Body of pancreas (tissue), 4 donors: ENCODE measurements around the gene CORIN. TPM values are rescaled to one million over a fixed set of nuclear protein-coding genes. Genes with fewer than 3 reads are reported as not detected.
A peak's percentile ranks its signal among the peaks of the same experiment; 100 is the strongest.

Source experiments
- ATAC-seq: fragments of 150-250 bp; one replicate; pipeline ENCODE4 v1.9.1; 2016
- DNase-seq, 4 donors: peaks; one replicate each; pipeline ENCODE4 v3.0.0-alpha.2; 2019
- H3K27ac ChIP-seq, 4 donors: fragments of 200-600 bp; sonication (generic); 1 replicate in 3 of 4; 2 replicates in 1 of 4; pipeline versions ENCODE4 v1.5.1 to v1.6.1; 2016 to 2019; ENCODE audit warnings: mild to moderate bottlenecking in 1 of 4, mixed read lengths in 1 of 4, moderate library complexity in 1 of 4
- H3K27me3 ChIP-seq, 2 donors: fragments of 200-600 bp; sonication (generic); one replicate each; pipeline ENCODE4 v1.6.0; 2016; ENCODE audit warnings: mild to moderate bottlenecking in 1 of 2
- H3K36me3 ChIP-seq, 2 donors: fragments of 200-600 bp; sonication (generic); replicated peaks in 1 of 2; 2 replicates each; pipeline ENCODE4 v1.5.1; 2016; ENCODE audit warnings: low read depth in 2 of 2; ENCODE audit not compliant: insufficient read depth in 1 of 2
- H3K4me1 ChIP-seq: fragments of 200-600 bp; sonication (generic); one replicate; pipeline ENCODE4 v1.6.0; 2016
- H3K4me3 ChIP-seq, 2 donors: fragments of 200-600 bp; sonication (generic); 1 replicate in 1 of 2; 2 replicates in 1 of 2; pipeline ENCODE4 v1.5.1; 2016 to 2019
- H3K9me3 ChIP-seq, 3 donors: fragments of 200-600 bp; sonication (generic); 1 replicate in 2 of 3; 2 replicates in 1 of 3; pipeline ENCODE4 v1.5.1; 2016
- CTCF ChIP-seq, 7 experiments: fragments of 450-650 bp in 4 of 7; fragments of 200-600 bp in 3 of 7; sonication (generic) in 3 of 7; IDR thresholded peaks; one replicate each; pipeline ENCODE4 v1.5.1; 2016 to 2019; ENCODE audit warnings: antibody characterized with exemption in 7 of 7
- POLR2A ChIP-seq, 3 donors: fragments of 450-650 bp; IDR thresholded peaks; one replicate each; pipeline ENCODE4 v1.6.1; 2016; ENCODE audit warnings: antibody characterized with exemption in 3 of 3, mild to moderate bottlenecking in 2 of 3
- WGBS, 2 donors: methylation state at CpG; one replicate each; pipeline ENCODE4 v1.1.5; 2017; 5-methylcytosine and 5-hydroxymethylcytosine counted together
- intact Hi-C: fragments of 100-400 bp; cut with DNase I; formaldehyde crosslinking; loops from one replicate; pipeline ENCODE4 v1.15.1; 2023
- total RNA-seq, 2 donors: library from RNA; depleted of rRNA; stranded (reverse); fragments of >200 nt; gene quantifications; one replicate each; pipeline ENCODE4 v1.1.0, GENCODE V29; 2016

Gene CORIN
- total RNA-seq, 2 donors from 2014 or later, result 0.33 to 1.3 TPM

- H3K27me3 ChIP-seq, result no peaks in the 10 kb centered on the region
- no peaks in the 10 kb centered on the region for H3K4me1 ChIP-seq
- DNase-seq (no peak), ATAC-seq (no peak)
- intact Hi-C loops, result no loop called here
- no peak overlapping the region for H3K4me3 ChIP-seq
- no peak overlapping the region for H3K27ac ChIP-seq
- H3K36me3 ChIP-seq, result no peaks in the 10 kb centered on the region
- WGBS, 2 donors, result 56 to 89% methylated on average over 1 of the region's 1 CpG
- TF ChIP-seq CTCF (IDR thresholded peaks at IDR 0.05), result no peak
- no peak for TF ChIP-seq POLR2A (IDR thresholded peaks at IDR 0.05)
- H3K9me3 ChIP-seq, result no peaks in the 10 kb centered on the region
Measured at GRCh38 chr4:47819178-47819577, 18.7 kb downstream of the CORIN start.

- Histone ChIP-seq H3K36me3 (no peaks in the 10 kb centered on the region), H3K4me1 (no peaks in the 10 kb centered on the region), H3K27me3 (no peaks in the 10 kb centered on the region), H3K27ac (no peak overlapping the region), H3K9me3 (no peaks in the 10 kb centered on the region), H3K4me3 (no peak overlapping the region)
- ATAC-seq (no peak), DNase-seq (peak in 1 of 4 donors; percentile 33)
- intact Hi-C loops, result no loop called here
- TF ChIP-seq POLR2A (IDR thresholded peaks at IDR 0.05) (no peak), CTCF (IDR thresholded peaks at IDR 0.05) (no peak)
Measured at GRCh38 chr4:47817275-47817674, 20.6 kb downstream of the CORIN start.

DNA sequence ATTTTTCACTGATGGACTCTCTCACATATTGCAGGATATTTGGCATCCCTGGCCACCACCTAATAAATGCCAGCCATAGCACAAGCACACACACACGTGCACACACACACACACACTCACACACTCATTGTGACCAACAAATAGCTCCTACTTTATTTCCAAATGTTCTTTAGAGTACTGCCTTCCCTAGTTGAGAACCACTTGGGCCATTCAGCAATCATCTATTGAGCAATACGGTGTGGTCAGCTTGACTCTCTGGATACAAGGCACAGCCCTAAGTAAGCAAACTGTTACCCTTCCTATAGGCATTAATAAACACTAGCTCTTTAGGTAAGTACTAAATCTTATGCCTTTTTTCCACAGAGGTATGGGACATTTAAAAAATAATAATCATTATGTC is 21.1 kb downstream of the CORIN start:
- intact Hi-C loops, result no loop called here
- Histone ChIP-seq H3K27me3 (no peaks in the 10 kb centered on the region), H3K4me3 (no peak overlapping the region), H3K4me1 (no peaks in the 10 kb centered on the region), H3K9me3 (no peaks in the 10 kb centered on the region), H3K27ac (no peak overlapping the region), H3K36me3 (no peaks in the 10 kb centered on the region)
- DNase-seq (no peak), ATAC-seq (no peak)
- no peak for TF ChIP-seq CTCF (IDR thresholded peaks at IDR 0.05)
- no peak for TF ChIP-seq POLR2A (IDR thresholded peaks at IDR 0.05)
- 74 to 84% methylated on average over 2 of the region's 2 CpGs for WGBS, 2 donors

GRCh38 chr4:47814618-47815295 is 23.1 kb downstream of the CORIN start:
- Histone ChIP-seq H3K27me3 (no peaks in the 10 kb centered on the region), H3K4me1 (no peaks in the 10 kb centered on the region), H3K36me3 (no peaks in the 10 kb centered on the region), H3K9me3 (no peaks in the 10 kb centered on the region), H3K4me3 (no peak overlapping the region), H3K27ac (no peak overlapping the region)
- WGBS, 2 donors, result 86% methylated on average over 6 of the region's 6 CpGs
- intact Hi-C loops, result no loop called here
- ATAC-seq (no peak), DNase-seq (no peak)
- TF ChIP-seq CTCF (IDR thresholded peaks at IDR 0.05) (no peak), POLR2A (IDR thresholded peaks at IDR 0.05) (no peak)

DNA sequence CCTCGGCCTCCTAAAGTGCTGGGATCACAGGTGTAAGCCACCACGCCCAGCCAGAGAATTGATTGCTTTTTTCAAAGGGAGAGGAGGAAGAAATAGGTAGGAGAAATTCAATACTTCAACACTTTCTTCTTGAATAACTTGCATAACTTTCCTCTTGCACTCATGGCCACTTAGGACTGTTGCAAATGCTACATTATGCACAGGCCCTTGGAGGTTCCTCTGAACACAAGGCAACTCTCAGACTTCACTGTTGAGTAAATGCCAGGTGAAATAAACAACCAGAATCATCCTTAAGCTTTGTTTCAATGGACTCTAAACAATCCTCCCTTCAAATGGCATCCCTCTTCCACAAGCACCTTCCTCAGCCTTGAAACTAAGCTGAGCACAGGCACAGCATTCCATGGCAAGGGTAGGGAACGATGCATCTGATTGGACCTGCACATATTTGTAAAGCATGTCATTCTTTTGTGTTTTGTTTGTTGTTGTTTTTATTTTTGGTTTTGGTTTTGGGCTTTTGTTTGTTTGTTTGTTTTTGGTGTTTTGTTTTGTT is 28.1 kb downstream of the CORIN start:
- 80 to 89% methylated on average over 3 of the region's 3 CpGs for WGBS, 2 donors
- TF ChIP-seq CTCF (IDR thresholded peaks at IDR 0.05) (no peak), POLR2A (IDR thresholded peaks at IDR 0.05) (no peak)
- Histone ChIP-seq H3K36me3 (no peaks in the 10 kb centered on the region), H3K27ac (no peak overlapping the region), H3K4me1 (no peaks in the 10 kb centered on the region), H3K9me3 (no peaks in the 10 kb centered on the region), H3K27me3 (no peaks in the 10 kb centered on the region), H3K4me3 (no peak overlapping the region)
- no peak for ATAC-seq
- intact Hi-C loops, result no loop called here
- no peak for DNase-seq
